ENCODE data around the gene AGL. TPM values are rescaled to one million over a fixed set of nuclear protein-coding genes. Genes with fewer than 3 reads are reported as not detected.
"Not testable (repeated sequence)": the region's sequence is repeated elsewhere in the genome, so short reads cannot be mapped to it uniquely, and the experiment has no call there.

Gene AGL
- total RNA-seq, 1 donor from 2014 or later: 59.7 TPM

DNA sequence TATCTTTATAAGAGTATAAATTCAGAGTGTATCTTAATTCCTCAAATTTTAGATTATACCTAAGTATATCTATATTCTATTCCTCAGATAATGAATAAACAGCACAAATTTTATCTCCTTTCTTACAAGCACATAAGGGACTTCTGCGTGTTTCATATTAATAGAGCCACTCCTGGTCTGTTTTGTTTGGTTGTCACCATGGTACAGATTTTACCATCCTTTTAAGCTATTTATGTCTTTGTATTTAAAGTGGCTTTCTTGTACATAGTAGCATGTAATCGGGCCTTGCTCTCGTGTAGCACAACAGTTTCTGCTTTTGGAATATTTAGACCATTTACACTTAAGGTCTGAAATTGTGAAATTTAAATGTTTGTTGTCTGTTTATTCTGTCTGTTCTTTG, 67.1 kb downstream of the AGL start:
- intact Hi-C loops (cut with micrococcal nuclease): no loop called here
- no peak for DNase-seq
- peak; percentile 87 for ATAC-seq

DNA sequence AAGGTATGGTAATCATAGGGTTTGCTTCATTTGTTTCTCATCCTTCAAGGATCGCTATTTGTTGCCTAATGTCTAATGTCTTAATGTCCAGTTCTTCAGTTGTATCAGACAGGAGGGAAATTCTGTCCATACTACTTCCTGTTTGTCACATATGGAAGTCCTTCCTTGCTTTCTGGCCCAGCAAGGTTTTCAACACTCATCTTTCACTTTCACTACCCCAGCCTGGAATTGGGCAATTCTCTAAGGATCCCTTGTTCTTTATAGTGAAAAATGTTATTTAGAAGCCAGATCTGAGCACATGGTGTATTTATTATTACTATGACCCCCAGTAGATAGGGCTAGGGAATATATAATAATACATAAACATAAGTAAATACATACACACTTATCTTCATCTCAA, 69.1 kb downstream of the AGL start:
- intact Hi-C loops (cut with micrococcal nuclease): no loop called here
- peak; percentile 59 for ATAC-seq
- no peak for DNase-seq

- intact Hi-C loops (cut with micrococcal nuclease): no loop called here
- DNase-seq: no peak
- ATAC-seq: no peak
These were observed 84.6 kb downstream of the AGL start for GRCh38 chr1:99934801-99935200.

- DNase-seq (no peak), ATAC-seq (no peak)
- intact Hi-C loops (cut with micrococcal nuclease): no loop called here
These were observed 85.4 kb downstream of the AGL start for GRCh38 chr1:99935534-99935933.

DNA sequence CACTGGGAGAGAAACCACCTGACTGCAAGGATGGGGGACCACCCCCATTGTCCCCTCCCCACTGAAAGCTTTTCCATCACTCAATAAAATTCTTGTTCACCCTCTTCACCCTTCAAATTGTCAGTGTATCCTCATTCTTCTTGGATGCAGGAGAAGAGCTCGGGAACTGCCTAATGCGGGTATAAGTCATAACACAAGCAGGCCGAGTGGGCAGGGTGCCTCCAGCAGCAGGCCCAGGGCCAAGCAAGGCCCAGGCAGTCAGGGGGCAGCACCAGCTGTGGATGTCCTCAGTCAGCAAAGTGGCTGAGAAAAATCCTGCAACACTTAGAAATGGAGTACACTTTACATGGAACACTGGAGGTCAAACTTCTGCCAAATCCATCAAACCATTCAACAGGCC, 85.9 kb downstream of the AGL start:
- intact Hi-C loops (cut with micrococcal nuclease): no loop called here
- ATAC-seq: no peak
- no peak for DNase-seq

DNA sequence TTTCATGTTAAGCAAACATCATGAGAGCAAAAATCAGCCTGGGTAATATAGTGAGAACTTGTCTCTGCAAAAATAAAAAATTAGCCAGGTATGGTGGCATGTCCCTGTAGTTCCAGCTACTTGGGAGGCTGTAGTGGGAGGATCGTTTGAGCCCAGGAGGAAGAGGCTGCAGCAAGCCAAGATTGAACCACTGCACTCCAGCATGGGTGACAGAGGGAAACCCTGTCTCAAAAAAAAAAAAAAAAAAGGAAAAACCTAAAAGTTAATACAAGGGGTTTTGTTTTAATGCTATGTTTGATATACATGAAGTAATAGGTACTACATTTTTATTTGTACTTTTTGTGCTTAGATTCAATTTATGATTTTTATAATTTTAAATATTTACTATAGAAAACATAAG, 92.6 kb downstream of the AGL start:
- DNase-seq (no peak), ATAC-seq (no peak)
- intact Hi-C loops (cut with micrococcal nuclease): no loop called here

DNA sequence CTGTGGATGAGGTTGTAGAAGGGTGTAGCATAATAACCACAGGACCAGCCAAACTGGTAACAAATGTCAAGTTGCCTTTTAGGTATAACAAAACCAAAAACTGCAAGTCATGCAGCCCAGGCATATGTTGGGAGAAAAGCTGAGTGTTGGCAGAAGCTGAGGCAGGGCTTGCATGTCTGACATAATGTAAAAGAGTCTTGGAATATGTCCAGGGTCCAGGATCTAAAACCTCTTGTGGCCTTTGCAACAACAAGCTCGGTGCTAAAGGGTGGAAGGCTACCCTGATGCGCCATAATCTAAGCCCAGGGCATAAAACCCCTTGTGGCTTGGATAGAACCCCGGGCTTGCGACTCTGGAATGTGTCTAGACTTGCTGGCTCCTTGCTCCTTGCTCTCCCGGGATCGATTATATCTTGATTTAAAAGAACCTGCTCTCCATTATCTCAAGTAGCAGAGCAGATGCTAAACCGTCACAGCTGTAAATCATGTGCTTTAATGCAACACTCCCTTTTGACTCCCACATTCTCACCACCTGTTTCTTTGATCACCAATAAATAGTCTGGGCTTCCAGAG, 93.1 kb downstream of the AGL start:
- DNase-seq (no peak), ATAC-seq (no peak)
- intact Hi-C loops (cut with micrococcal nuclease): no loop called here

- no peak for ATAC-seq
- intact Hi-C loops (cut with micrococcal nuclease): no loop called here
These were observed 94.0 kb downstream of the AGL start for GRCh38 chr1:99944192-99944591.

GRCh38 chr1:99945174-99945573, 95.0 kb downstream of the AGL start:
- intact Hi-C loops (cut with micrococcal nuclease): no loop called here
- ATAC-seq (no peak), DNase-seq (no peak)

More at GRCh38 chr1:99944192-99944591, 94.0 kb downstream of the AGL start:
- DNase-seq: no peak

DNA sequence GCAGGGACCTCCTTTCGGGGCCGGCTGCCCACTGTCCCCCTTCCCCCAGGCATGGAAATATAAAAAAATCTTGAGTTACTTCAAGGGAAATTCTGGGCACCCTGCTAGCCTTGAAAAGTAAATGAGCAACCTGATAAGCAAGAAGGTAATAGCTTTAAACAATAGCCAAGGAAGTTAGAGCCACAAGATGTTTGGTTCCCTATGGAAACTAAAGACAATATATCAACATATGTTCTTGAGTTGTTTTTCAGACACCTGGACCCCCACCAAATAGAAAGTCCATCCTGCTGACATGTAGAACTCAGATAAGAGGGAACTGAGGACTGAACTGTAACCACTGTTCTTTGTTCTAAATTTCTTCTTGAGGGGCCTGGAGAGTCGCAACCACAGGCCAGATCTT, 100.3 kb downstream of the AGL start:
- ATAC-seq (no peak), DNase-seq (no peak)
- intact Hi-C loops (cut with micrococcal nuclease): no loop called here

- intact Hi-C loops (cut with micrococcal nuclease): no loop called here
- ATAC-seq (no peak), DNase-seq (no peak)
These were observed 102.4 kb downstream of the AGL start for GRCh38 chr1:99952522-99952921.

GRCh38 chr1:99955375-99955774, 105.2 kb downstream of the AGL start:
- DNase-seq: no peak
- intact Hi-C loops (cut with micrococcal nuclease): no loop called here
- no peak for ATAC-seq

GRCh38 chr1:99956755-99957154, 106.6 kb downstream of the AGL start:
- DNase-seq (no peak), ATAC-seq (peak; percentile 65)
- intact Hi-C loops (cut with micrococcal nuclease): no loop called here

DNA sequence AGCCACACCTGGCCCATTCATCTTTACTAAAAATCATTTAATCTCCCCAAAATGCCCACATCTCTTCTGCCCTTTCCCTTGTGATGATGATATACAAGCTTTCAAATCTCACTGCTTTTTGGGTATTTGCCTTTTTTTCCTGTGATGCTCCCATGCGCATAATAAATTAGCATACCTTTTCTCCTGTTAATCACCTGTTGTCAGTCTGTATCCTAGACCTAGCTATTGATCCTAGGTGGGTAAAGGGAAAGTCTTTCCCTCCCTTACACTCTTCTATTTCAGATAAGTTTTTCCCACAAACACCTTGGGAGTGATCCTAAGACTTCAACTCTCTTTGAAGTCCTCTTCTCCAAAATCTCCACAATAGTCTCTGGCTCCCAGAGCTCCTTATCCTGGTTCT, 107.7 kb downstream of the AGL start:
- no peak for ATAC-seq
- intact Hi-C loops (cut with micrococcal nuclease): no loop called here
- no peak for DNase-seq

- DNase-seq; intact Hi-C loops (cut with micrococcal nuclease); ATAC-seq: not testable (repeated sequence)
These were observed 109.1 kb downstream of the AGL start for GRCh38 chr1:99959189-99959705.

DNA sequence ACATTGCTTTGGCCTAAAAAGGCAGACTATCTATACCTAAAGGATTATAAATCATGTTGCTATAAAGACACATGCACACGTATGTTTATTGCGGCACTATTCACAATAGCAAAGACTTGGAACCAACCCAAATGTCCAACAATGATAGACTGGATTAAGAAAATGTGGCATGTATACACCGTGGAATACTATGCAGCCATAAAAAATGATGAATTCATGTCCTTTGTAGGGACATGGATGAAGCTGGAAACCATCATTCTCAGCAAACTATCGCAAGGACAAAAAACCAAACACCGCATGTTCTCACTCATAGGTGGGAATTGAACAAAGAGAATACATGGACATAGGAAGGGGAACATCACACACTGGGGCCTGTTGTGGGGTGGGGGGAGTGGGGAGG, 110.1 kb downstream of the AGL start:
- intact Hi-C loops (cut with micrococcal nuclease); ATAC-seq; DNase-seq: not testable (repeated sequence)

- DNase-seq (no peak), ATAC-seq (no peak)
- intact Hi-C loops (cut with micrococcal nuclease): no loop called here
These were observed 113.1 kb downstream of the AGL start for GRCh38 chr1:99963041-99963795.

GRCh38 chr1:99964806-99965205, 114.6 kb downstream of the AGL start:
- intact Hi-C loops (cut with micrococcal nuclease): no loop called here
- DNase-seq: no peak
- no peak for ATAC-seq

GRCh38 chr1:99965646-99966375, 115.7 kb downstream of the AGL start:
- ATAC-seq: no peak
- no peak for DNase-seq
- intact Hi-C loops (cut with micrococcal nuclease): no loop called here

- no peak for ATAC-seq
- intact Hi-C loops (cut with micrococcal nuclease): no loop called here
- DNase-seq: no peak
These were observed 118.1 kb downstream of the AGL start for GRCh38 chr1:99968214-99968613.
